Thyroid gland (tissue), 4 donors: ENCODE results near the gene NDUFAF8.

Experiments
- POLR2A ChIP-seq, 2 donors: fragments of 450-650 bp; IDR thresholded peaks; one replicate each; pipeline ENCODE4 v1.6.1; 2017; ENCODE audit warnings: antibody characterized with exemption in 2 of 2, mild to moderate bottlenecking in 2 of 2, moderate library complexity in 1 of 2
- TF ChIP-seq, protein P1 (sequence below), 6 experiments: fragments of 200-600 bp in 3 of 6; fragments of 450-650 bp in 3 of 6; sonication (generic) in 3 of 6; IDR thresholded peaks; one replicate each; pipeline ENCODE4 v1.5.1; 2016 to 2019; ENCODE audit warnings: antibody characterized with exemption in 6 of 6, mild to moderate bottlenecking in 2 of 6, inconsistent platforms in 1 of 6, moderate library complexity in 1 of 6

GRCh38 chr17:81223762-81224130 is 15.4 kb upstream of the NDUFAF8 start:
- TF ChIP-seq, protein P1, sequence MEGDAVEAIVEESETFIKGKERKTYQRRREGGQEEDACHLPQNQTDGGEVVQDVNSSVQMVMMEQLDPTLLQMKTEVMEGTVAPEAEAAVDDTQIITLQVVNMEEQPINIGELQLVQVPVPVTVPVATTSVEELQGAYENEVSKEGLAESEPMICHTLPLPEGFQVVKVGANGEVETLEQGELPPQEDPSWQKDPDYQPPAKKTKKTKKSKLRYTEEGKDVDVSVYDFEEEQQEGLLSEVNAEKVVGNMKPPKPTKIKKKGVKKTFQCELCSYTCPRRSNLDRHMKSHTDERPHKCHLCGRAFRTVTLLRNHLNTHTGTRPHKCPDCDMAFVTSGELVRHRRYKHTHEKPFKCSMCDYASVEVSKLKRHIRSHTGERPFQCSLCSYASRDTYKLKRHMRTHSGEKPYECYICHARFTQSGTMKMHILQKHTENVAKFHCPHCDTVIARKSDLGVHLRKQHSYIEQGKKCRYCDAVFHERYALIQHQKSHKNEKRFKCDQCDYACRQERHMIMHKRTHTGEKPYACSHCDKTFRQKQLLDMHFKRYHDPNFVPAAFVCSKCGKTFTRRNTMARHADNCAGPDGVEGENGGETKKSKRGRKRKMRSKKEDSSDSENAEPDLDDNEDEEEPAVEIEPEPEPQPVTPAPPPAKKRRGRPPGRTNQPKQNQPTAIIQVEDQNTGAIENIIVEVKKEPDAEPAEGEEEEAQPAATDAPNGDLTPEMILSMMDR (IDR thresholded peaks at IDR 0.05), result no peak
- TF ChIP-seq POLR2A (IDR thresholded peaks at IDR 0.05), result no peak
